K562 (cell line): ENCODE results near the gene EHBP1. TPM values are rescaled to one million over a fixed set of nuclear protein-coding genes. Genes with fewer than 3 reads are reported as not detected.

Experiments
- ATAC-seq: fragments of 200-7000 bp; cut with Tn5 transposase; 3 replicates; pipeline ENCODE4 v1.9.1; 2020; ENCODE audit warnings: moderate library complexity
- BruUV-seq: library from RNA; stranded (reverse); fragments of 400-500 nt; replicated peaks from 2 replicates; lab custom pipeline; 2021; lab: Mats Ljungman, UMichigan
- CTCF ChIA-PET: fragments of 300-600 bp; formaldehyde crosslinking; extraction: SDS; loops from one replicate; lab custom pipeline; 2021; ENCODE audit warnings: low intra/inter-chr PET ratio; lab: Yijun Ruan, JAX
- POLR2A ChIA-PET: fragments of 300-600, 350-650 bp; sonication (Branson Sonifier 250); formaldehyde crosslinking; extraction: SDS; loops from one replicate; lab custom pipeline; 2021; ENCODE audit warnings: antibody characterized with exemption, inconsistent platforms; lab: Yijun Ruan, JAX
- DNase-seq, 4 experiments: peaks; one replicate each; pipeline versions ENCODE4 v3.0.0 to v3.0.0-alpha.2; 2011 to 2018; ENCODE audit warnings: low spot score in 3 of 4, mixed read lengths in 3 of 4; ENCODE audit errors: extremely low read depth in 1 of 4
- FAIRE-seq: peaks from 2 replicates; lab custom pipeline; 2011; peaks lifted over from hg19 to GRCh38; lab: Jason Lieb, UNC
- H2AFZ ChIP-seq: 2 replicates; pipeline ENCODE4 v1.6.0; 2011; ENCODE audit warnings: low read depth, low read length, control low read depth, inconsistent platforms
- H3K27ac ChIP-seq: fragments of 200-600 bp; 3 replicates; pipeline ENCODE4 v1.8.0; 2011; ENCODE audit warnings: low read depth, mild to moderate bottlenecking, control low read depth, inconsistent platforms, low read length, moderate library complexity, mixed read lengths; ENCODE audit errors: extremely low read depth
- H3K27me3 ChIP-seq, 2 experiments: fragments of 300-600 bp in 1 of 2; 2 replicates in 1 of 2; 3 replicates in 1 of 2; pipeline versions ENCODE4 v1.6.0 to v1.8.0; 2011; ENCODE audit warnings: inconsistent platforms in 2 of 2, low read length in 2 of 2, mild to moderate bottlenecking in 1 of 2, mixed read lengths in 1 of 2, moderate library complexity in 1 of 2; ENCODE audit not compliant: control insufficient read depth in 2 of 2, insufficient read depth in 2 of 2
- H3K36me3 ChIP-seq: fragments of 300-600 bp; 3 replicates; pipeline ENCODE4 v1.8.0; 2011; ENCODE audit warnings: mild to moderate bottlenecking, low read length, inconsistent platforms; ENCODE audit not compliant: control insufficient read depth, insufficient read depth
- H3K4me1 ChIP-seq, 2 experiments: fragments of 200-600 bp in 1 of 2; replicated peaks in 1 of 2; 2 replicates in 1 of 2; 3 replicates in 1 of 2; pipeline versions ENCODE4 v1.5.1 to v1.8.0; 2011; ENCODE audit warnings: inconsistent platforms in 2 of 2, low read length in 2 of 2, mild to moderate bottlenecking in 1 of 2, mixed read lengths in 1 of 2, moderate library complexity in 1 of 2; ENCODE audit not compliant: control insufficient read depth in 2 of 2, insufficient read depth in 2 of 2
- H3K4me2 ChIP-seq: 2 replicates; pipeline ENCODE4 v1.6.1; 2011; ENCODE audit warnings: low read length, control low read depth, inconsistent platforms, mixed read lengths; ENCODE audit not compliant: insufficient read depth
- H3K4me3 ChIP-seq: fragments of 200-600 bp; sonication (generic), shearing (Covaris generic); 2 replicates; pipeline ENCODE4 v1.5.1; 2016; ENCODE audit warnings: control low read depth, inconsistent platforms
- H3K79me2 ChIP-seq: fragments of 200-600 bp; 3 replicates; pipeline ENCODE4 v1.8.0; 2011; ENCODE audit warnings: low read length, inconsistent platforms; ENCODE audit not compliant: control insufficient read depth, insufficient read depth
- H3K9ac ChIP-seq, 2 experiments: 2 replicates each; pipeline versions ENCODE4 v1.6.0 to v1.6.1; 2011; ENCODE audit warnings: low read depth in 2 of 2, low read length in 2 of 2, control low read depth in 1 of 2, inconsistent platforms in 1 of 2, mild to moderate bottlenecking in 1 of 2, mixed read lengths in 1 of 2; ENCODE audit not compliant: insufficient read depth in 1 of 2
- H3K9me1 ChIP-seq: one replicate; pipeline ENCODE4 v1.6.0; 2011; ENCODE audit warnings: inconsistent platforms, mild to moderate bottlenecking, low read length, moderate library complexity; ENCODE audit not compliant: control insufficient read depth, insufficient read depth
- H3K9me3 ChIP-seq: replicated peaks from 2 replicates; pipeline ENCODE4 v1.5.1; 2011; ENCODE audit warnings: low read depth, low read length, inconsistent platforms; ENCODE audit not compliant: control insufficient read depth, insufficient read depth
- H4K20me1 ChIP-seq: replicated peaks from 2 replicates; pipeline ENCODE4 v1.6.1; 2011; ENCODE audit warnings: low read length, inconsistent platforms, mixed read lengths; ENCODE audit not compliant: control insufficient read depth, insufficient read depth
- DACH1 ChIP-seq: fragments of 450-650 bp; IDR thresholded peaks from 2 replicates; pipeline ENCODE4 v1.6.1; 2018; ENCODE audit not compliant: partially characterized antibody
- MLLT1 ChIP-seq, 2 experiments: fragments of 450-650 bp; IDR thresholded peaks; 2 replicates each; pipeline ENCODE4 v1.6.1; 2016
- MYC ChIP-seq, 2 experiments: fragments of 250-450 bp in 1 of 2; sonication (Bioruptor Pico) in 1 of 2; IDR thresholded peaks; 2 replicates each; pipeline versions ENCODE4 v1.5.1 to v1.6.1; 2012 to 2021; ENCODE audit warnings: low read depth in 2 of 2, borderline replicate concordance in 1 of 2, improper control_type of control experiment in 1 of 2, low read length in 1 of 2, mild to moderate bottlenecking in 1 of 2, moderate library complexity in 1 of 2
- NCOA6 ChIP-seq: fragments of 450-650 bp; IDR thresholded peaks from 2 replicates; pipeline ENCODE4 v1.6.1; 2017; ENCODE audit warnings: mild to moderate bottlenecking
- NCOR1 ChIP-seq: fragments of 450-650 bp; IDR thresholded peaks from 2 replicates; pipeline ENCODE4 v1.6.1; 2016; ENCODE audit warnings: mild to moderate bottlenecking, moderate library complexity
- SRF ChIP-seq, 2 experiments: fragments of 250-450, 450-650 bp in 1 of 2; sonication (Bioruptor Pico) in 1 of 2; sonication (generic) in 1 of 2; formaldehyde crosslinking; IDR thresholded peaks; 2 replicates each; pipeline versions ENCODE4 v1.5.0 to v1.5.1; 2020 to 2022; ENCODE audit warnings: mild to moderate bottlenecking in 1 of 2, missing genetic modification reagents in 1 of 2
- TFAM ChIP-seq: fragments of 250-450 bp; sonication (Bioruptor Pico); conservative IDR thresholded peaks from 2 replicates; pipeline ENCODE4 v1.5.0; 2021; ENCODE audit warnings: mild to moderate bottlenecking, moderate library complexity
- TGIF2 ChIP-seq: sonication (generic); formaldehyde crosslinking; IDR thresholded peaks from 2 replicates; pipeline ENCODE4 v1.8.1; 2022; ENCODE audit warnings: mild to moderate bottlenecking, missing genetic modification reagents, moderate library complexity
- TRIM25 ChIP-seq: fragments of 450-650 bp; IDR thresholded peaks from 2 replicates; pipeline ENCODE4 v1.7.0; 2016; ENCODE audit warnings: borderline replicate concordance
- XRCC3 ChIP-seq: fragments of 450-650 bp; IDR thresholded peaks from 2 replicates; pipeline ENCODE4 v1.6.1; 2017; ENCODE audit warnings: mild to moderate bottlenecking, moderate library complexity
- ZBTB33 ChIP-seq: sonication (generic); formaldehyde crosslinking; IDR thresholded peaks from 2 replicates; pipeline ENCODE4 v1.8.1; 2023; ENCODE audit warnings: mild to moderate bottlenecking, missing genetic modification reagents
- WGBS: fragments of 100-300 bp; shearing (Covaris generic); methylation state at CpG from one replicate; pipeline ENCODE4 v1.1.6; 2016; ENCODE audit warnings: low coverage, mixed read lengths; ENCODE audit not compliant: insufficient coverage; ENCODE audit errors: missing lambda C conversion rate; 5-methylcytosine and 5-hydroxymethylcytosine counted together
- in situ Hi-C: fragments of 300-500 bp; cut with MboI; formaldehyde crosslinking; loops from 4 replicates; pipeline ENCODE4 v1.15.0; 2018; ENCODE audit warnings: inconsistent platforms, mixed read lengths
- intact Hi-C: fragments of 100-400 bp; cut with micrococcal nuclease; formaldehyde crosslinking; loops from 2 replicates; pipeline ENCODE4 v1.14.2; 2022
- polyA plus RNA-seq, 8 experiments: library from polyadenylated mRNA; depleted of rRNA in 4 of 8; stranded (reverse) in 5 of 8; unstranded in 3 of 8; fragments of >200 nt; fragmentation: Nextera tagmentation in 2 of 8; fragmentation: Illumina TruSeq in 1 of 8; extraction: Ambion mirVana in 2 of 8; extraction: Trizol in 1 of 8; gene quantifications; 2 replicates each; pipeline versions ENCODE4 v1.2.1 to v1.2.3, GENCODE V29; 2011 to 2014; ENCODE audit warnings: inconsistent platforms in 1 of 8, missing spikeins in 1 of 8
- total RNA-seq, 7 experiments: library from RNA; depleted of rRNA in 6 of 7; stranded (reverse); fragments of >200 nt in 6 of 7; fragmentation: Illumina TruSeq in 2 of 7; extraction: Trizol in 2 of 7; gene quantifications; 2 replicates each; pipeline versions ENCODE4 v1.2.1 to v1.2.3, GENCODE V29; 2011 to 2021; ENCODE audit warnings: low replicate concordance in 1 of 7

EHBP1 gene
- total and polyA plus RNA-seq, 9 of the 15 experiments (the other 6 are each of a cell fraction or from before 2014, with no cell fraction given): 8.9 to 26.6 (median 19.3) TPM

GRCh38 chr2:63044362-63045327 is 339.1 kb downstream of the EHBP1 start:
- CTCF ChIA-PET: no interaction called here
- Histone ChIP-seq H3K4me2 (no peak overlapping the region), H3K4me1 (peaks cover 12 to 19% of the 10 kb centered on the region in 2 experiments), H3K9ac (no peak overlapping the region), H3K9me3 (peaks cover 3% of the 10 kb centered on the region), H4K20me1 (no peaks in the 10 kb centered on the region), H2AFZ (no peak overlapping the region), H3K36me3 (peaks cover 2% of the 10 kb centered on the region; the same call in 2 of the 3 replicates), H3K9me1 (no peaks in the 10 kb centered on the region), H3K79me2 (no peaks in the 10 kb centered on the region), H3K27me3 (no peaks in the 10 kb centered on the region), H3K4me3 (no peak overlapping the region), H3K27ac (no peak overlapping the region)
- intact Hi-C loops: no loop called here
- BruUV-seq: no TSS peak
- DNase-seq (no peak), FAIRE-seq (no peak), ATAC-seq (no peak)
- POLR2A ChIA-PET: no interaction called here
- in situ Hi-C loops: no loop called here
- TF ChIP-seq DACH1: no peak
- no peak for TF ChIP-seq TFAM (CRISPR knock-in tag)
- no peak for TF ChIP-seq TRIM25
- TF ChIP-seq TGIF2 (CRISPR knock-in tag): no peak
- no peak for TF ChIP-seq MYC (IDR thresholded peaks at IDR 0.05; ENCODE audit: low read depth, low read length)
- TF ChIP-seq MYC (CRISPR knock-in tag; IDR thresholded peaks at IDR 0.05; ENCODE audit: borderline replicate concordance, low read depth): no peak
- TF ChIP-seq SRF (CRISPR knock-in tag; IDR thresholded peaks at IDR 0.05): no peak
- no peak for TF ChIP-seq ZBTB33
- TF ChIP-seq MLLT1 (IDR thresholded peaks at IDR 0.05): no peak
- TF ChIP-seq NCOR1: no peak
- no peak for TF ChIP-seq NCOA6
- TF ChIP-seq XRCC3: no peak
- 86% methylated on average over 25 of the region's 36 CpGs for WGBS
